Measurements from ENCODE around the gene UCN. TPM values are rescaled to one million over a fixed set of nuclear protein-coding genes. Genes with fewer than 3 reads are reported as not detected.
A peak's percentile ranks its signal among the peaks of the same experiment; 100 is the strongest.

The UCN gene
- total RNA-seq, 4 donors from 2014 or later, result not detected

DNA sequence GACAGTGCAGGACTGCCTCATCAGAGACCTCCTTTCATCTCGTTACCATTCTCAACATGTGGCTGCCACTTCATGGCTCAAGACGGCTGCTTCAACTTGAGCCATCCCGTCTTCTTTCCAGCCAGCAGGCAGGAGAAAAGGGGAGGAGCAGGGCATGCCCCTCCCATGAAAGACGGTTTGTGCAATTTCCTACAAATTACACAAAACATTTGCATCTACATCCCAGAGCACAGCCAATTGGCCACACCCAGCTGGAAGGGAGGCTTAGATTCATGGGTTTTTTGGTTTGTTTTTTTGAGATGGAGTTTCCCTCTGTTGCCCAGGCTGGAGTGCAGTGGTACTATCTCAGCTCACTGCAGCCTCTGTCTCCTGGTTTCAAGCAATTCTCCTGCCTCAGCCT lies 11.8 kb downstream of the UCN start:
- in situ Hi-C loops (cut with MboI; ENCODE audit: low sequenced_read_pairs in 4 of 4), result loop anchor here in 2 of 4 donors (25.0 kb wide), 1 partner anchor 334 kb away; the partner anchor contains the start of gene MAPRE3 (in 2 of the 2)
- DNase-seq (no peak), ATAC-seq (no peak)
- H3K4me1 ChIP-seq, result peaks cover 55 to 85% of the 10 kb centered on the region in 2 donors
- H3K27me3 ChIP-seq, result no peaks in the 10 kb centered on the region
- intact Hi-C loops (cut with DNase I; ENCODE audit: low total_unique reads), result loop anchor here (2.0 kb wide), 1 partner anchor 18 kb away; no protein-coding TSS in a partner anchor
- H3K4me3 ChIP-seq, result no peak overlapping the region
- peak overlapping the region; percentile 58 to 99 (median 92) for H3K27ac ChIP-seq
- no peaks in the 10 kb centered on the region for H3K9me3 ChIP-seq
- TF ChIP-seq, protein P1, sequence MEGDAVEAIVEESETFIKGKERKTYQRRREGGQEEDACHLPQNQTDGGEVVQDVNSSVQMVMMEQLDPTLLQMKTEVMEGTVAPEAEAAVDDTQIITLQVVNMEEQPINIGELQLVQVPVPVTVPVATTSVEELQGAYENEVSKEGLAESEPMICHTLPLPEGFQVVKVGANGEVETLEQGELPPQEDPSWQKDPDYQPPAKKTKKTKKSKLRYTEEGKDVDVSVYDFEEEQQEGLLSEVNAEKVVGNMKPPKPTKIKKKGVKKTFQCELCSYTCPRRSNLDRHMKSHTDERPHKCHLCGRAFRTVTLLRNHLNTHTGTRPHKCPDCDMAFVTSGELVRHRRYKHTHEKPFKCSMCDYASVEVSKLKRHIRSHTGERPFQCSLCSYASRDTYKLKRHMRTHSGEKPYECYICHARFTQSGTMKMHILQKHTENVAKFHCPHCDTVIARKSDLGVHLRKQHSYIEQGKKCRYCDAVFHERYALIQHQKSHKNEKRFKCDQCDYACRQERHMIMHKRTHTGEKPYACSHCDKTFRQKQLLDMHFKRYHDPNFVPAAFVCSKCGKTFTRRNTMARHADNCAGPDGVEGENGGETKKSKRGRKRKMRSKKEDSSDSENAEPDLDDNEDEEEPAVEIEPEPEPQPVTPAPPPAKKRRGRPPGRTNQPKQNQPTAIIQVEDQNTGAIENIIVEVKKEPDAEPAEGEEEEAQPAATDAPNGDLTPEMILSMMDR (IDR thresholded peaks at IDR 0.05 in 4 of 5, conservative IDR thresholded peaks at IDR 0.05 in 1 of 5), result no peak
- no peak for TF ChIP-seq POLR2A (IDR thresholded peaks at IDR 0.05)
- H3K36me3 ChIP-seq, result peaks cover 0 to 34% of the 10 kb centered on the region in 2 donors

DNA sequence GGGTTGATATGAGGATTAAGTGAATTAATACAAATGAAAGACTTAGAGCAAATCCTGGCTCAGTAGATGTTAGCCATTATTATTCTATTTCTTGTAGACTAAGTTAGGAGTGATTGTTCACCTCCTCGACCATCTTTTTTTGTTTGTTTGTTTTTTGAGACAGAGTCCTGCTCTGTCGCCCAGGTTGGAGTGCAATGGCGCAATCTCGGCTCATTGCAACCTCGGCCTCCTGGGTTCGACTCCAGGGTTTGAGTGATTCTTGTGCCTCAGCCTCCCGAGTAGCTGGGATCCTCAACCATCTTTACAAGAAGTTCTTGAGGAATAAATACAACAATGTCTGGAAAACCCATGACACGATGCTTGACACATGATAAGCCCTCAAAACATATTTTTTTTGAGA lies 13.3 kb downstream of the UCN start:
- Histone ChIP-seq H3K9me3 (no peaks in the 10 kb centered on the region), H3K36me3 (peaks cover 0 to 18% of the 10 kb centered on the region in 2 donors), H3K27me3 (no peaks in the 10 kb centered on the region), H3K4me1 (peaks cover 71 to 90% of the 10 kb centered on the region in 2 donors), H3K4me3 (peak overlapping the region in 1 of 4 donors; percentile 14), H3K27ac (peak overlapping the region; percentile 88 to 99 (median 98))
- intact Hi-C loops (cut with DNase I; ENCODE audit: low total_unique reads), result no loop called here
- no peak for ATAC-seq
- TF ChIP-seq, protein P1 (IDR thresholded peaks at IDR 0.05 in 4 of 5, conservative IDR thresholded peaks at IDR 0.05 in 1 of 5), result no peak
- TF ChIP-seq POLR2A (IDR thresholded peaks at IDR 0.05), result no peak
- in situ Hi-C loops (cut with MboI; ENCODE audit: low sequenced_read_pairs in 4 of 4), result loop anchor here in 2 of 4 donors (25.0 kb wide), 1 partner anchor 333 kb away; the partner anchor contains the start of gene MAPRE3 (in 2 of the 2)
- DNase-seq, result no peak

DNA sequence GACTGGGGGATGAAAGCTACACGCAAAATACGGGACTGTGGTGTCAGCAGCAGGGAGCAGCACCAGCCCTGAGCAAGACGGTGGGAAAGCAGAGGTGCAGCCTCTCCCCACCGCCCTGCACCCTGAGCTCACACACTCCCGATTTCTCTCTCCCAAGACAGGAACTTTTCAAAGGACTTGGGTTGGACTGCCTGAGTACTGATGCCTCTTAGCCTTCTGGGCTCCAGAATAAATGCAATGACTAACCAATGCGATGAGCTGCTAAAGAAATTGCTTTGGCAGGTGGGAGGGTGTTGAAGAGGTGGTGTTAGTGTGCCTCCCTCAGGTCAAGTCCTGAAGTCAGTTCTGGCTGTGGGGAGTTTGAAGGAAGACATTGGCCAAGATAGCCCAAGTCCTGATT lies 16.4 kb downstream of the UCN start:
- no peaks in the 10 kb centered on the region for H3K27me3 ChIP-seq
- H3K4me1 ChIP-seq, result peaks cover 88 to 97% of the 10 kb centered on the region in 2 donors
- peak in 1 of 2 donors; percentile 67 for DNase-seq
- H3K9me3 ChIP-seq, result no peaks in the 10 kb centered on the region
- intact Hi-C loops (cut with DNase I; ENCODE audit: low total_unique reads) (loop anchor here (1.0 kb wide), 1 partner anchor 42 kb away; no protein-coding TSS in a partner anchor), in situ Hi-C loops (cut with MboI; ENCODE audit: low sequenced_read_pairs in 4 of 4) (loop anchor here in 2 of 4 donors (25.0 kb wide), 1 partner anchor 330 kb away; the partner anchor contains the start of gene MAPRE3 (in 2 of the 2))
- TF ChIP-seq, protein P1 (IDR thresholded peaks at IDR 0.05 in 4 of 5, conservative IDR thresholded peaks at IDR 0.05 in 1 of 5), result peak in 3 of 5 experiments; percentile 11 to 50 (median 16)
- peak in 1 of 2 donors; percentile 59 for TF ChIP-seq POLR2A (IDR thresholded peaks at IDR 0.05)
- peak; percentile 66 to 82 for ATAC-seq
- H3K27ac ChIP-seq, result peak overlapping the region; percentile 88 to 99 (median 98)
- peak overlapping the region; percentile 42 to 84 (median 66) for H3K4me3 ChIP-seq
- H3K36me3 ChIP-seq, result peaks cover 0 to 13% of the 10 kb centered on the region in 2 donors

DNA sequence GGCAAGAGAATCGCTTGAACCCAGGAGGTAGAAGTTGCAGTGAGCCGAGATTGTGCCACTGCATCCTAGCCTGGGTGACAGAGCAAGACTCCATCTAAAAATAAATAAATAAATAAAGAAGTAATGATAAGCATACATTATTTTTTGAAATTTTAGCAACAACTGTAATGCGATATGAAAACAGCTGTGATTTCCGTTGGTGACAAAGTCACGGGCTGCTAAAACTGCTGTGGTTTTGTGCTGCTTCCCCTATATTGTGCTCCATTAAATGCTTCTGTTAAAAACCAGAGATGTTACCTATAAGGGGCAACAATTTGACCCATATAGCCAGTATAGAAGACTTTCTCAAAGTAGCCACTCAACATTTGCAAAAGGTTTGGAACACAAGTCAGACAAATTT lies 17.7 kb downstream of the UCN start:
- Histone ChIP-seq H3K4me3 (peak overlapping the region; percentile 41 to 84 (median 66)), H3K9me3 (no peaks in the 10 kb centered on the region), H3K27ac (peak overlapping the region; percentile 88 to 99 (median 98)), H3K27me3 (no peaks in the 10 kb centered on the region), H3K4me1 (peaks cover 83 to 95% of the 10 kb centered on the region in 2 donors), H3K36me3 (peaks cover 0 to 16% of the 10 kb centered on the region in 2 donors)
- DNase-seq (no peak), ATAC-seq (no peak)
- intact Hi-C loops (cut with DNase I; ENCODE audit: low total_unique reads), result no loop called here
- no peak for TF ChIP-seq POLR2A (IDR thresholded peaks at IDR 0.05)
- TF ChIP-seq, protein P1 (IDR thresholded peaks at IDR 0.05 in 4 of 5, conservative IDR thresholded peaks at IDR 0.05 in 1 of 5), result no peak
- in situ Hi-C loops (cut with MboI; ENCODE audit: low sequenced_read_pairs in 4 of 4), result loop anchor here in 2 of 4 donors (25.0 kb wide), 1 partner anchor 328 kb away; the partner anchor contains the start of gene MAPRE3 (in 2 of the 2)

All from gastrocnemius medialis (tissue), 4 donors.